NCI-H1436 (cell line): Measurements from ENCODE around the gene LRRC8E.

Experiments
- DNase-seq: peaks from one replicate; lab custom pipeline; 2025; lab: John Stamatoyannopoulos, UW

Gene LRRC8E

DNA sequence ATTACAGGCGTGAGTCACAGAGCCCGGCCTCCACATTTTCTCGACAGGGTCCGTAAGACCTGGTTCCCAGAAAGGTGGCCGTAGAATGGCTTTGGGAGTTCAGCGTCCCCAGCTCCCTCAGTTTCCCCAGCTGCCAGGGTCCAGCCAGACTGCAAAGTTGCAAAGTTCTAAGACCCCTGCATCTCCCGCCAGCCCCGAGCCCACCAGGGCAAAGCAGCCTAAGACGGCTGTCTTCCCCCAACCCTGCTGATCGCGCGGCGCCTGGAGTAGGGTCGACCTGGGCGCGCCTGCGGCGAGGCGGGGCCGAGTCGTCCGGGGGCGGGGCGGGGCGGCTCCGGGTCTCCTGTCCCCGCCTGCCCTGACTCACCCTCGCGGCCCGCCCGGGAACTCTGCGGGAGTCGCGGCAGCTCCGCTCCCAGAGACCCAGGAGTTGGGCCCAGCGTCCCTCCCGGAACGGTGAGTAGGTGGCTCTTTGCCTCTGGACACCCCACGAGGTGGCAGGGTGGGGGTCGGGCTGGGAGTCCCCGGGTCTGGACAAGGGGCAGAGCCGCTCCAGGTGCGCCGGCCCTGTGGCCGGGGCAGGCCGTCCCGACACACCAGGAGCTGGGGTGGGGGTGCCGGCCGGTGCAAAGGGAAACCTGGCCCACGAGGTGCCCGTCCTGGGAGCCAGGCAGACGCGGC lies at the start of gene LRRC8E:
LRRC8E (plus strand) TSS at position 366 of the 681 bp plus-strand sequence. CDS start 7,094 bp downstream, outside the sequence.
- no peak for DNase-seq

- DNase-seq = no peak
These were observed 48.8 kb upstream of the LRRC8E start for GRCh38 chr19:7839476-7839875.

- no peak for DNase-seq
These were observed 47.7 kb upstream of the LRRC8E start for GRCh38 chr19:7840629-7841028.

GRCh38 chr19:7841751-7842660 lies 46.3 kb upstream of the LRRC8E start:
- DNase-seq = no peak

DNA sequence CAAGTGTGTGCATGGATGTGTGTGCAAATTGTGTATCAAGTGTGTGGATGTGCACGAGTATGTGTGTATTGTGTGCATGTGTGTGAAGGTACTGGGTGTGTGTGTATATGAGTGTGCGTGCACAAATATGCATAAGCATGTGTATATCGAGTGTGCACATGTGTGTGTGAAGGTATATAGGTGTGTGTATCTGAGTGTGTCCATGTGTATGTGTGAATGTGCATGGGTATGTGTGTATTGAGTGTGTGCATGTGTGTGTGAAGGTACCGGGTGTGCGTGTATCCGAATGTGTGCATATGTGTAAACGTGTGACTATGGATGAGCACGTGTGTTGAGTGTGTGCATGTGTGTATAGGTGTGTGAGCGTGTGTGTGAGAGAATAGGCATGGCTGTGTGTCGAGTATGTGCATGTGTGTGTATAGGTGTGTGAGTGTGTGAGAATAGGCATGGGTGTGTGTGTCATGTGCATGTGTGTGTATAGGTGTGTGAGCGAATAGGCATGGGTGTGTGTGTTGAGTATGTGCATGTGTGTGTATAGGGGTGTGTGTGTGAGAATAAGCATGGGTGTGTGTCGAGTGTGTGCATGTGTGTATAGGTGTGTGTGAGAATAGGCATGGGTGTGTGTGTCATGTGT lies 45.5 kb upstream of the LRRC8E start:
- no peak for DNase-seq

- no peak for DNase-seq
These were observed 44.8 kb upstream of the LRRC8E start for GRCh38 chr19:7843521-7843920.

- DNase-seq = no peak
These were observed 43.9 kb upstream of the LRRC8E start for GRCh38 chr19:7844405-7844804.

GRCh38 chr19:7844951-7845350 lies 43.4 kb upstream of the LRRC8E start:
- no peak for DNase-seq

DNA sequence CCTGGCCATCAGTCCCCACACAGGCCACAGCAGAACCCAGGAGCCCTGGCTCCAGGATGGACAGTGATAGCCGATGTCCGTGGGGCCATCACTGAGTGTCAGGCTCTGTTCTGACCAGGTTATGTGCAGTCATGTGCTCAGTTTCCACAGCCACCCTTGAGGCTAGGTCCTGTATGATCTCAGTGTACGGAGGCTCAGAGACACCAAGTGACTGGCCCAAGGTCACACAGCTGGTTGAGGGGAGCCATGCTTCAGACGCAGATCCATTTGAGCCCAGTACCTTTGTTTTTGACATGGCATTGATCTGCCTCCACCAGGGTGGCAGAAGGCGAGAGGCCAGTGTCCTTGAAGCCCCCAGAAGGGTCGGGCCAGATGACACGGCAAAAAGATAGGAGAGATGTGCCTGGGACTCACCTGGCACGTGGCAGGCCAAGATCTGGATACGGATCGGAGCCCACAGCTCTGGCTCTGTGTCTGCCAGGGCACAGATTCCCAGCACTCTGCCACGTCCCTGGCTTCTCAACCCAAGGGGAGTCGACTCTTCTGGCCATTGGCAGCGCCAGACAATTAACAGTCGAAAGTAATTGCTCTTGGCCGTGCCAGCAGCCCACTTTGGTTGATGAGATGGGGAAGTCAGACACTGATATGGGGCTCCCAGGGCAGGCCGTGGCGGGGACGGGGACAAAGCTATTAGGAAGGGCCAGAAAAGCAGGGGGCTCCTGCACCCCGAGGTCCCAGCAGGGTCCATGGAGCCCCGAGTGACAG lies 42.7 kb upstream of the LRRC8E start:
- no peak for DNase-seq

DNA sequence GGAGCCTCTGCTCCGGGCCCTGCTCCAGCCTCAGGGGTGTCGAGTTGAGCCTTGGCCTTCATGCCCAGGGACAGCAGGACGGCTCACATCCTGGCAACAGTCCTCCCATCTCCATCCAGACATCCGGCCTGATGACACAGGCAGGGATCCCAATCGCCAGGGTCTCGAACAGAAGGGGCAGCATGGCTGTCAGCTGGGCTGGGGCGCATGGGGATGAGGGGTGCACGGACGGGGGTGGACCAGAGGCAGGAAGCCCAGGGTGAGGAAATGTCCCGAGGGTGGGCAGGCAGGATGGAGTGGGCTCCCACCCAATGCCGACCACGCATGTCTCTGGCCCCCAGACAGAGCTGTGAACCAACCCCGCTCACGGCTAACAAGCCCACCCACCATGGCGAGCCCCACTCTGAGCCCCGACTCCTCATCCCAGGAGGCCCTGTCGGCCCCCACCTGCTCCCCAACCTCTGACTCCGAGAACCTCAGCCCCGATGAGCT lies 42.1 kb upstream of the LRRC8E start:
- no peak for DNase-seq

DNA sequence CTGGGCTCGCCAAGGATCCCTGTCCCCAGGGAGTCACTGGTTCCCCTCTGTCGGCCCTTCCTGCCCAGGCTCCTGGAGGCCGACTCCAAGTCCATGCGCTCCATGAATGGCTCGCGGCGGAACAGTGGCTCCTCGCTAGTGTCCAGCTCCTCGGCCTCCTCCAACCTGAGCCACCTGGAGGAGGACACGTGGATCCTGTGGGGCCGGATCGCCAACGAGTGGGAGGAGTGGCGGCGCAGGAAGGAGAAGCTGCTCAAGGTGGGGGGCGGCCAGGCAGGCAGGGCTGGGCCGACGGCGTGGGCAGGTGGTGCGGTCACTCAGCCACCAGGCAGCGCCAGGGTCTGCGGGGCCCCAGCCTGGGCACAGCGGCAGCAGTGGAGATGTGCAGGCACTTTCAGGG lies 40.6 kb upstream of the LRRC8E start:
- DNase-seq = no peak

GRCh38 chr19:7848779-7849457 lies 39.4 kb upstream of the LRRC8E start:
- DNase-seq = no peak

GRCh38 chr19:7849631-7849999 lies 38.7 kb upstream of the LRRC8E start:
- no peak for DNase-seq

- DNase-seq = no peak
These were observed 38.1 kb upstream of the LRRC8E start for GRCh38 chr19:7850000-7850813.

DNA sequence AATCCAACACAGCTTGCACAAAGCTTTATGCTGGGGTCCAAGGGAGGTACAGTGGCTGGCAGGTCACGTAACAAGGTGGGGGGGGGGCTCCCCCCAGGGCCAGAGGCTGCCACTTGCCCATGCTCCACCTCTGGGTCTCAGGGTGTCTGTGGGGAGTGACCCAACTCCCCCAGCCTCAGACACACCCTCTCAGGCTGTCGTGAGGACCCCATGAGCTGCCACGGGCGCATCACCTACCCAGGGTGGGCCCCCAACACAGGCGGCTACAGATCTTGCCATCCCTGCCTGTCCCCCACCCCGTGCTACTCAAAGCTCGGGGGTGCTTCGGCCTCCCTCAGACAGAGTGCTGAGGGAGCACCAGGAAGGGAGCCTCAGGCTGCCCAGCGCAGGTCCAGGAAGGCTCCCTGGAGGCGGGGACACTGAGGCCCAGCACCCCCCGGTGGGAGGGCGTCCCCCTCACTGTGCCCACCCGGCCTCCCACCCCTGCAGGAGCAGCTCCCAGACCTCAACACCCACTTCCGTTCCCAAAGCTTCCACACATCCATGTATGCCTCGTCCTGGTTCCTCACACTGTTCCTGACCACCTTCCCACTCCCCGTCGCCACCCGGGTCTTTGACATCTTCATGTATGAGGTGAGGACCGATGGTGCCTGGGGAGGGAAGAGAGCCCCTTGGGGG lies 37.2 kb upstream of the LRRC8E start:
- no peak for DNase-seq

- DNase-seq = no peak
These were observed 36.4 kb upstream of the LRRC8E start for GRCh38 chr19:7851623-7852500.

DNA sequence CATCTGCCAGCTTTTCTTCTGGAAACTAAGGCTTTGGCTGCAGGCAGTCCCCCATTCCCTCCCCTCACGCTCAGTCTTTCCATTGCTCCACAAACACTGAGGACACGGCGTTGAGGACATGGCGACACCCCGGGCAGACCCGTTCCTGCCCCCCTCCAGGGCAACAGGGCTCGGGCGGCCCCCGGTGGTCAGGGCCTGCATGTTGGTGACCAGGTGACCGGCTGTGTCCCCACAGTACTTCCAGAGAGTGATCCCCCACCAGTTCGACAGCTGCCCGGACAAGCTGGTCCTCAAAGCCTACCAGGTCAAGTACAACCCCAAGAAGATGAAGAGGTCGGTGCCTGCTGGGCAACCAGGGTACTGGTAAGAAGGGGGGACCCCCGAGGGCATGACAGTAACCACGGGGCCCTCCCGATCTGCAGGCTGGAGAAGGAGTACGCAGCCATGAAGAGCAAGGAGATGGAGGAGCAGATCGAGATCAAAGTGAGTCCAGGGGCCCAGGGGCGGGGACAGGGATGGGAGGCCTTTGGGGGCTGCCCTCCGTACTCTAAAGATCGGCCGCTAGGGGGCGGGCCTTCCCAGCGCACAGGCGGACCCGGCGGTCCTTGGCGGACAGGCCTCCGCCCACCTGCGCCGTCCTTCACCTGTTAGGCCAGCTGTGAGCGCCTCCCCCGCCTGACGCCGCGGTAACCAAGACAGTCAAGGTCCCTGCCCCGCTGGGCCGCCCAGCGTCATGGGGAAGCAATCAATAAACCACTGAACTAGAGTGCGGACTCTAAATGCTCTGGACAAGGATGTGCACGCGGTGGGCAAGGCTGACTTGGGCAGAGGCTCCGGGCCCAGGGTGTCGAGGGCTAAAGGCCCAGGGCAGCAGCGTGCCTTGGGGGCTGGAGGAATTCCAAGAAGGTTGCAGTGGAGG lies 35.2 kb upstream of the LRRC8E start:
- DNase-seq = peak; percentile 85

DNA sequence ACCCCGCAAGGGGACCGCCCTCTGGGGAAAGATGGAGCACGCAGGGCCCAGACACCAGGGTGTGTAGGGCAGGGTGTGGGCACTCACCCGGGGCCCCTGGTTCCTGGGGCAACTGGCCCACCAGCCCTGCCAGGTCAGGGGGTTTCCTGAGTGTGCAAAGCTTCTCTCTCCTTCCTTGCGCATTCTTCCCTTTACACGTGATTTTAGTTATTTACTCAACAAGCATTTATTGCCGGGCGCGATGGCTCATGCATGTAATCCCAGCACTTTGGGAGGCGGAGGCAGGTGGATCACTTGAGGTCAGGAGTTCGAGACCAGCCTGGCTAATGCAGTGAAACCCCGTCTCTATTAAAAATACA lies 34.6 kb upstream of the LRRC8E start:
- no peak for DNase-seq
